Memory B cell (primary cell): ENCODE data around the gene PARS2.
A peak's percentile ranks its signal among the peaks of the same experiment; 100 is the strongest.

Experiments used
- ATAC-seq: fragments of 150-1000 bp; cut with Tn5 transposase; 2 replicates; pipeline ENCODE4 v1.10.0; 2021; ENCODE audit warnings: low read depth, mild to moderate bottlenecking, moderate library complexity
- DNase-seq, 2 donors: peaks; one replicate each; pipeline ENCODE4 v3.0.0; 2022; ENCODE audit warnings: low spot score in 2 of 2
- H3K27ac Mint-ChIP-seq: one replicate; pipeline ENCODE4 v1.8.0; 2022; ENCODE audit warnings: mild to moderate bottlenecking, moderate library complexity, mixed read lengths
- H3K27me3 Mint-ChIP-seq: one replicate; pipeline ENCODE4 v1.8.0; 2022; ENCODE audit warnings: mixed read lengths
- H3K36me3 Mint-ChIP-seq: one replicate; pipeline ENCODE4 v1.8.0; 2022; ENCODE audit warnings: mild to moderate bottlenecking, mixed read lengths
- H3K4me1 Mint-ChIP-seq: one replicate; pipeline ENCODE4 v1.8.0; 2022; ENCODE audit warnings: mixed read lengths
- H3K4me3 Mint-ChIP-seq: one replicate; pipeline ENCODE4 v1.8.0; 2022; ENCODE audit warnings: mild to moderate bottlenecking, moderate library complexity, mixed read lengths
- H3K9me3 Mint-ChIP-seq: one replicate; pipeline ENCODE4 v1.8.0; 2022; ENCODE audit warnings: mixed read lengths

The PARS2 gene

DNA sequence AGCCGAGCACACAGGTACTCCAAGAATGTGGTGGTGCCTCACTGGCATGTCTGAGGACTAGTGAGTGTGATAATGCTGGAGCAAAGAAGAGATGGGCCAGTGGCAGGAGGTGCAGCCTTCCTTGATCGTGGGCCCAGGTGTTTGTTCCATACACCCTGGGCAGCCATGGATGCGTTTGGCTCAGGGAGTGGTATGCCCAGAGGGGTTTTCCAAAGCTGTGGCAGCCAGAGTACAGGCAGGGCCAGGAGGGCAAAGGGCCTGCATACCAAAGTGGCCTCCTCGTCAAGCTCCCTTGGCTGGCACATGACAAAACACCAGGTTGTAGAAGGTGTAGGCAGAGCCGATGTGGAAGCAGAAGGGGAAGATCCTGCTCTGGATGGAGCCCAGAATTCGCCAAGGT lies 19.0 kb downstream of the PARS2 start:
- DNase-seq = no peak
- no peak overlapping the region for H3K27ac Mint-ChIP-seq
- peaks cover 10% of the 10 kb centered on the region for H3K36me3 Mint-ChIP-seq
- H3K9me3 Mint-ChIP-seq = no peaks in the 10 kb centered on the region
- H3K27me3 Mint-ChIP-seq = peaks cover 3% of the 10 kb centered on the region
- no peaks in the 10 kb centered on the region for H3K4me1 Mint-ChIP-seq
- H3K4me3 Mint-ChIP-seq = no peak overlapping the region
- ATAC-seq = no peak

DNA sequence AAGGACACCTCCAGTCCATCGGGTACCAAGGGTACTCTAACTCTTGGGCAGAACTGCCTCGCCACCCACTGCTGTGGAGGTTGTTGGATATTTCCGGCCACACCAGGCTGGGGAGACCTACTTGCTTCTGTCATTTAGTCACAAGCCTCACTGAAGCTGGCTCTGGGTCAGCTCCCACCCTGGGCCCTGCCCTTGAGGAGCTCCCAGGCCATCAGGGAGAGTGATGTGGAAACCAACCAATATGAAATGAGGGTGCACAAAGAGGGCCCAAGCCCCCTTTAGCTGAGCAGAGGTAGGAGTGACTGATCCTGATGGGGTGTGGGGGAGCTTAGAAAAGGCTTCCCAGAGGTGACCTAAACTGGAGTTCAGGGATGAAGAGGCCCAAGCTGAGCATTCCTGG lies 19.6 kb downstream of the PARS2 start:
- ATAC-seq (no peak), DNase-seq (no peak)
- Mint-ChIP-seq H3K4me1 (no peaks in the 10 kb centered on the region), H3K4me3 (no peak overlapping the region), H3K36me3 (peaks cover 14% of the 10 kb centered on the region), H3K27me3 (peaks cover 3% of the 10 kb centered on the region), H3K27ac (no peak overlapping the region), H3K9me3 (no peaks in the 10 kb centered on the region)

DNA sequence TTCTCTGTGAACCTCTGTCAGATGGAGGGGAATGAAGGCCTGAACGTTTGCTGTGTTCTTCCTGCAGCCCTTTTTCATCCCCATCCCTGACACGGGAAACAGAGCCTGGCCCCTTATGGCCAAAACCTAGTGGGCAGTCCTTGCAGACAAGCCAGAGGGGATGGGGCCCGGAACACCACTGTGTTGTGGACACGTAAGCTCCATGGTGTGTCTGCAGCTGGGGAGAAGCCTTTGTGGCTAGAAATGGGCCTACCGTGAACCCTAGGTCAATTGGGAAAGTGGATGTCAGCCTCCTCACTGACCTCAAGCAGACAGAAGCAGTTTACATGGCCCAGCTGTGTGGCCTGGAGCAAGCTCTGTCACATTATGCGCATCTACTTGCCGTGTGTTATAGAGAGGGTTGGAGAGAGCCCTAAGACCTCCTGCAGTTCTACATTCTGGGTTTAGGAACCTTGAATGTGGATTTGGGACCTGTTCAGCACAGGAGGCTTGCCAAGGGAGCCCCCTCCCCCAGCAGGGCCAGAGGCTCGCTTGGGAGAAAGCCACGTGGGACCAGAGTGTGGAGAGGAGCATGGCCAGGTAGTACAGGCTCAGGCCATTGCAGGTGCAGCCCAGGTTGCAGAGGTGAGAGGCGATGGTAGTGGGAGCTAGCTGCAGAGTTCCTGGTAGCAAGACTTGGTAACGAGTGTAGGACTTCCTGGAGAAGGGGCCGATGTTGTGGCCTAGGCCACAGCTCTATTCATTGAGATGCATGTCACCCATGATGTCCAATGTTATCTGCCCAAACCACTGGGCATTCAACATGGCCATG lies 20.7 kb downstream of the PARS2 start:
- Mint-ChIP-seq H3K4me3 (no peak overlapping the region), H3K27ac (no peak overlapping the region), H3K36me3 (peaks cover 19% of the 10 kb centered on the region), H3K4me1 (no peaks in the 10 kb centered on the region), H3K27me3 (peaks cover 3% of the 10 kb centered on the region), H3K9me3 (no peaks in the 10 kb centered on the region)
- ATAC-seq (no peak), DNase-seq (no peak)

DNA sequence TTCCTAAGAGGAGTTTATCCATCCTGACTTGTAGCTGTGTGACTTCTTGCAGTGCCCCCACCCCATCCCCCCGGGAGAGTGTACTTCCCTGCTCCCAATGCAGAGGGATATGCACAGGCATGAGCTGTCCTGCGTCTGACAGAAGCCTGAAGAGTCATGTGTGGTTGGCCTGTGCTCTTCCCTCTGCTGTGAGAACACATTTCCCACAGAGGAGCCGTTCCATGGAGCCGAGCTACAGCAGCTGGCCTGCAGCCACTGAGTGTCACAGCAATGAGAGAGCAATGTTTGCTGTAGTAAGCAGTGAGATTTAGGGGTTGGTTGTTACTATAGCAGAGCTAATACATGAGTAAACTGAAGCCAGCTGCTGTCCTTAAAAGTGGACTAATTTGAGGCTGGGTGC lies 22.0 kb downstream of the PARS2 start:
- no peak overlapping the region for H3K4me3 Mint-ChIP-seq
- no peak for ATAC-seq
- peaks cover 27% of the 10 kb centered on the region for H3K36me3 Mint-ChIP-seq
- H3K27ac Mint-ChIP-seq = no peak overlapping the region
- no peaks in the 10 kb centered on the region for H3K27me3 Mint-ChIP-seq
- no peaks in the 10 kb centered on the region for H3K9me3 Mint-ChIP-seq
- no peak for DNase-seq
- no peaks in the 10 kb centered on the region for H3K4me1 Mint-ChIP-seq

DNA sequence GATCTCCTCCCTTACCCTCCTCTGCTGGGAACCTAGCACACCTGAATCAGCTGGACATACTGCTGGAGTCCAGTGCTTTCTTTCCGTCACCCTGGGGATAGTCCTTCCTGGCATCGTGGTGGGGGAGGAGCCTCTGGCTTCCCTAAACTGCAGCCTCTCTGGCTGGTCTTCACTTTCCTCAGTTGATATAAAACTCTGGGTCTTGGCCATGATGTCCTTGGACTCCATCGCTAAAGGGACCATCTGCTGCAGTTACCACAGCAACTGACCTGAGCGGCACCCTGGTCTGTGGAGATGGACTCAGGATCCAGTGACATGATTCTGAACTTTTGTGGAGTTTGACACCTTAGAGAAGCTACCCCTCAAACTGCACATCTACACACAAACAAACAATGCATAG lies 22.8 kb downstream of the PARS2 start:
- Mint-ChIP-seq H3K4me1 (no peaks in the 10 kb centered on the region), H3K9me3 (no peaks in the 10 kb centered on the region), H3K27ac (no peak overlapping the region), H3K4me3 (no peak overlapping the region), H3K36me3 (peaks cover 33% of the 10 kb centered on the region), H3K27me3 (no peaks in the 10 kb centered on the region)
- ATAC-seq (no peak), DNase-seq (no peak)

DNA sequence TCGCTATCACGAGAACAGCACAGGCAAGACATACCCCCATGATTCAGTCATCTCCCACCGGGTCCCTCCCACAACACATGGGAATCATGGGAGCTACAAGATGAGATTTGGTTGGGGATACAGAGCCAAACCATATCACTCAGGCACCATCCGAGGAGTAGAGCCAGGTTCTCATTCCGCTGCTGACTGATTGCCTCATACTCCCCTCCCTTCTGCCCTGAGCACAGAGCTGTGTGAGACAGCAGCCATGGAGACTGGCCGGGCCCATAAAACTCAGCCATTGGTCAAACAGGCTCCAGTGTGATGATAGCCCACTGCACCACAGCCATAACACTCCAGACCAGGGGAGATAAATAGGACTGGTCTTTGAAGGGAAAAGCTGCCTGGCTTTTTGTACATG lies 26.1 kb downstream of the PARS2 start:
- Mint-ChIP-seq H3K4me1 (no peaks in the 10 kb centered on the region), H3K27ac (no peak overlapping the region), H3K36me3 (peaks cover 39% of the 10 kb centered on the region), H3K27me3 (no peaks in the 10 kb centered on the region), H3K9me3 (no peaks in the 10 kb centered on the region), H3K4me3 (no peak overlapping the region)
- DNase-seq = no peak
- ATAC-seq = no peak

DNA sequence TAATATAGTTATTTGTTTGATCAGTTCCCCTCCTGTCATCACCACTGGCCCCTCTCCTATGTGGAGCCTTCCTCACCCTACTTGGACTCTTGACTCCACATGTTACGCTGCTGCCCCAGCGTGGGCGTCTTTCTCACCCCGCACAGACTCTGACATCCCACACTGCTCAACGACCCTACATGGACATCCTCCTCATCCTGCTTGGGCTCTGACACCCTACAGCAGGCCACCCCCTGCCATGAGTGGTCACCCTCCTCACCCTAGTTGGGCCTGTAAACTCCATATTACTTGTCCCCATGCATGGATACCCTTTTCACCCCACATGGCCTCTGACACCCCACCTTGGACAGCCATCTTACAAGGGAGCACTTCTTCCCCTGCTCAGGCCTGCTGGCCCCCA lies 27.6 kb downstream of the PARS2 start:
- Mint-ChIP-seq H3K27ac (no peak overlapping the region), H3K27me3 (no peaks in the 10 kb centered on the region), H3K36me3 (peaks cover 36% of the 10 kb centered on the region), H3K9me3 (no peaks in the 10 kb centered on the region), H3K4me3 (no peak overlapping the region), H3K4me1 (no peaks in the 10 kb centered on the region)
- ATAC-seq (no peak), DNase-seq (no peak)

DNA sequence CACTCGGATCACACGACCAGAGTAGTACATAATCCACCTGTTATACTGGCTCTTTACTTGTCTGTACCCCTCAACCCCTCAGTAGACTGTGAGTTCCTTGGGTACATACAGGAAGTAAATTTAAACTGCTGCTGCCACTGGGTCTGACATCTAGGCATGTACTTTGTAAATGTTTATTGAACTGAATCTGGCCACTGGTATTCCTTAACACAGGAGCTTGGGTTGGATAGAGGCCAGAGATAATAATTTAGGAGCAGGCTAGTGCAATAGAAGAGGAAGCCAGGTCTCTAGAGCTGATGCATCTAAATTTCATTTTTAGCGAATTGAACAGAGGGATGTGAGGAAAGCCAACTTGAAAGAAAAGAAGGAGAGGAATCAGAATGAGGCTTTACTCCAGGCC lies 36.3 kb downstream of the PARS2 start:
- H3K27me3 Mint-ChIP-seq = no peaks in the 10 kb centered on the region
- DNase-seq (no peak), ATAC-seq (no peak)
- H3K9me3 Mint-ChIP-seq = peaks cover 6% of the 10 kb centered on the region
- peak overlapping the region; percentile 86 for H3K27ac Mint-ChIP-seq
- peaks cover 50% of the 10 kb centered on the region for H3K36me3 Mint-ChIP-seq
- H3K4me3 Mint-ChIP-seq = no peak overlapping the region
- H3K4me1 Mint-ChIP-seq = peaks cover 2% of the 10 kb centered on the region

DNA sequence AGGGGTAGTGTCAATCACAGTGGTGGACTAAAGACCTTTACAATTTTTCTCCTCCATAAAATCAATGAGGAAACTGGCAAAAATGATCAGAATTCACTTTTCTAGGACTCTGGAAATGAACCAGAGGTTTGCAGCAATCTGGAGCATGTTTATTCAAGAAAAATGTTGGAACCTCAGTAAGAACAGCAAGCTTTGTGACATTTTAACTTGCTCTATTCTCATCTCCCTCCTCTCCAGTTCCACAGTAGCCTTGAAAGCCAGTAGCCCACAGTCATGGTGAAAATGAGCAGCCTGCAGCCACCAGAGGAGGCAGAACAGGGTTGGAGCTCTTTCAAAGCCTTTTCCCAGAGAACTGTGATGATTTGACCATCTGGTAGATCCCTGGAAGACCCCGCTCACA lies 39.6 kb downstream of the PARS2 start:
- Mint-ChIP-seq H3K4me1 (no peaks in the 10 kb centered on the region), H3K27ac (no peak overlapping the region), H3K4me3 (no peak overlapping the region), H3K36me3 (peaks cover 42% of the 10 kb centered on the region), H3K9me3 (peaks cover 6% of the 10 kb centered on the region), H3K27me3 (no peaks in the 10 kb centered on the region)
- DNase-seq (no peak), ATAC-seq (no peak)

DNA sequence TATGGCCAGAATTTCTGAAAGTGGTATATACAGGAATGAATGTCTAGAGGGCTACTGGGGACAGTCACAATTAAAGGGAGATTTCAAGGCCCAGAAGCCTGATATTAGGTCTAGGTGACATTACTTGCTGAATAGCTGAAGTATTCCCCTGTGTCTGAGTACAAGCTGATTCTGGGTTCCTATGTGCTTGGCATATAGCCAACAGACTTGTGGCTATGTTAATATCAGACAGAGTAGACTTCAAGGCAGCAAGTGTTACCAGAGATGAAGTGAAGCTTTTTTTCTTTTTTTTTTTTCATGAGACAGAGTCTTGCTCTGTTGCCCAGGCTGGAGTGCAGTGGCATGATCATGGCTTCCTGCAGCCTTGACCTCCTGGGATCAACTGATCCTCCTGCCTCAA lies 40.3 kb downstream of the PARS2 start:
- peaks cover under 1% of the 10 kb centered on the region for H3K4me1 Mint-ChIP-seq
- ATAC-seq = no peak
- peaks cover 6% of the 10 kb centered on the region for H3K9me3 Mint-ChIP-seq
- H3K36me3 Mint-ChIP-seq = peaks cover 46% of the 10 kb centered on the region
- no peak for DNase-seq
- H3K27me3 Mint-ChIP-seq = no peaks in the 10 kb centered on the region
- H3K4me3 Mint-ChIP-seq = no peak overlapping the region
- no peak overlapping the region for H3K27ac Mint-ChIP-seq

DNA sequence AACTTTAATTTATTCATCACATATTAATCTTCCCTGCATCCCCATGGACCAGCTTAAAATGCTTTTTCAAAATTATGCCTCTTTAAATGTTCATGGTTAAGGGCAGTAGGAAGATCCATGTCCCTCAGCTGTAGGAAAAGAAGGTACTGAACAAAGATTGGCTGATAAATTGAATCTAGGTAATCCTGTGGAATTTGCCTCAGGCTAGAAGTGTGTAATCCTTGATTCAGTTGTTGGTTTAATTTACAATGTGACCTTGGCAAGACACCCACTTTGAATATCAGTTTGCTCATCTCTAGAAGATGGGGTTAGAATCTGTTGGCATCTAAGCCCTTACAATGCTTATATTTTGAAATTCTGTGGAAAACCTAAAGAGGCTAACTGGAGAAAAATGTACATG lies 42.6 kb downstream of the PARS2 start:
- peaks cover 41% of the 10 kb centered on the region for H3K36me3 Mint-ChIP-seq

DNA sequence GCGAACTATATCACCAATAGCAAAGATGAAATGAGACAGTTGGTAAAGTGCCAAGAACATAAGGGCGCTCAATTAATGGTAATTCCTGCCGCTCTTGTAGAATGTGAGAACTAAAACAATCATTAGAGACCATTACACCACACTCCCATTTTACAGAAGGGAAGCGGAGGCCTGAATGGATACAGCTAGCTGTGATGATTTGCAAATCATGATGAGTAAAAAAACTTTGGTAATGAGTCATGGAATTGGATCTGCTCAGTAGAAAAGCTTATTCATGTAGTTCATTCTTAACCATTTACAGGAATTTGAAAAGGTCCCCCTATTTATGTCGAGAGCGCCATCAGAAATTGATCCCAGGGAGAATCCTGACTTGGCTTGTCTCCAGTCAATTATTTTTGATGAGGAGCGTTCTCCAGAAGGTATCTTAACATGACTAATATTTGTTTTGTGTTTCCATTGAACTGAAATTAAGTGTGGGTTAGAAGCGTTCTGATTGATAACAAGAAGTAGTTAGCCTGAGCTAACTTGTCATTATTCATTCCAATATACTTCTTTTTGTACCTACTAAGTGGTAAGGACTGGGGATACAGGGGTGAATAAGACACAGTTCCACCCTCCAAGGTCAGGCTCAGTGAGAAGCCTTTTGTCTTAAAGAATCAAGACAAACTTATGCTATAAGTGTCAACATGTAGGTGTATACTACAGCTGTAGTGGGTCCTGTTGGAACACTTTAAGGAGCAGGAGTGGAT lies 47.9 kb downstream of the PARS2 start:
- peaks cover 16% of the 10 kb centered on the region for H3K4me1 Mint-ChIP-seq
- H3K27ac Mint-ChIP-seq = peak overlapping the region; percentile 71
- H3K27me3 Mint-ChIP-seq = no peaks in the 10 kb centered on the region
- DNase-seq (no peak), ATAC-seq (no peak)
- peak overlapping the region; percentile 91 for H3K4me3 Mint-ChIP-seq
- peaks cover 2% of the 10 kb centered on the region for H3K9me3 Mint-ChIP-seq
- peaks cover 14% of the 10 kb centered on the region for H3K36me3 Mint-ChIP-seq

More for the DNA sequence above, 42.6 kb downstream of the PARS2 start:
- Mint-ChIP-seq H3K27ac (no peak overlapping the region), H3K9me3 (peaks cover 6% of the 10 kb centered on the region), H3K4me3 (no peak overlapping the region), H3K4me1 (peaks cover 5% of the 10 kb centered on the region), H3K27me3 (no peaks in the 10 kb centered on the region)
- no peak for DNase-seq
- ATAC-seq = no peak

DNA sequence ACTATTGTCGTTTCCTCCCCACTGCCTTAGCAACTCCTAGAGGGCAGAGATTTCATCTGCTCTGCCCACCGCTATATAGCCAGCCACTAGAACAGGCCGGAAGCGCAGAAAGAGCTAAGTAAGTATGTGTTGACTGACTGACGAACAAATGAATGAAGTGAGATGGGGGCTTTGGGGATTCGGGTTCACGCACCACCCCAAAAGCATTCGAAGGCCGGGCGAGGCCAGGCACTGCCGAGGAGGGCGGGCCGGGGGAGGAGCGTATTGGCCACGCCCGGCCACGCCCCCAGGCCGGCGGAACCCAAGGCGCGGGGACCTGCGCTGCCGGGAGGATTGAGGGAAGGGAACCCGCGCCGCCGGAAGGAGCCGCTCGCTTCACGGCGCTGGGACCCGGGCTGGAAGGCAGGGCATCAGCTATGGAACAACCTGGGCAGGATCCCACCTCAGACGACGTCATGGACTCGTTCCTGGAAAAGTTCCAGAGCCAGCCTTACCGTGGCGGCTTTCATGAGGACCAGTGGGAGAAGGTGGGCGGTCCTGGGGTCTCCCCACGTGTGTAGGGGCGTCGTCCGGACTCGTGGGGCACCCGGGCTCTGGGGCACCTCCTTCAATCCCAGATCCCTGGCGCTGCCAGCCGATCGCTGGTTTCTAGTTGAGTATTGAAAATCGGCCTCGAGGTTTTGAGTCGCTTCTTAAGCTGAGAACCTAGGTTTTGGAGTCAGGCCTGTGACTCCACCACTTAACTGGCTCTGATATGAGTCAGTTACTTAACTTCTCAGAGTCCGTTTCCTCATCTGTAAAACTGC lies 48.6 kb downstream of the PARS2 start, which contains the start of gene TTC4:
TSS of gene TTC4 (plus strand) at position 369 of the 806 bp plus-strand sequence. CDS start at position 417, 48 bp downstream.
- peak within 1 kb of the TSS; percentile 71 for H3K27ac Mint-ChIP-seq
- H3K27me3 Mint-ChIP-seq = no peaks in the 10 kb centered on the region
- peak within 1 kb of the TSS; percentile 91 for H3K4me3 Mint-ChIP-seq
- peaks cover 16% of the 10 kb centered on the region for H3K4me1 Mint-ChIP-seq
- ATAC-seq (peak; percentile 98), DNase-seq (peak; percentile 82 to 89)
- peaks cover 11% of the 10 kb centered on the region for H3K36me3 Mint-ChIP-seq
- H3K9me3 Mint-ChIP-seq = peaks cover 2% of the 10 kb centered on the region
